HL-60/S4 treated with retinoic acid at 250 ng/mL for 4 days and 3 days (cell line): ENCODE data around the gene RASSF5.

Experiments
- in situ Hi-C: fragments of 300-500 bp; cut with MboI; formaldehyde crosslinking; loops from 2 replicates; pipeline ENCODE4 v1.7.0; 2022; ENCODE audit warnings: low sequenced_read_pairs

RASSF5 gene

GRCh38 chr1:206507284-206508129 lies at the start of gene RASSF5:
Gene RASSF5, plus strand, starts transcription at chr1:206507531. Its CDS starts 72 bp downstream, at chr1:206507603.
- in situ Hi-C loops = no loop called here

- in situ Hi-C loops = no loop called here
Measured at GRCh38 chr1:206459703-206460102, 47.6 kb upstream of the RASSF5 start.

- in situ Hi-C loops = no loop called here
Measured at GRCh38 chr1:206460836-206461426, 46.4 kb upstream of the RASSF5 start.

GRCh38 chr1:206461602-206462455 lies 45.5 kb upstream of the RASSF5 start:
- in situ Hi-C loops = no loop called here

GRCh38 chr1:206463137-206463536 lies 44.2 kb upstream of the RASSF5 start:
- in situ Hi-C loops = no loop called here

- in situ Hi-C loops = no loop called here
Measured at GRCh38 chr1:206463911-206464310, 43.4 kb upstream of the RASSF5 start.

- in situ Hi-C loops = no loop called here
Measured at GRCh38 chr1:206464456-206464964, 42.8 kb upstream of the RASSF5 start.

GRCh38 chr1:206465951-206466350 lies 41.4 kb upstream of the RASSF5 start:
- in situ Hi-C loops = no loop called here

GRCh38 chr1:206466840-206467649 lies 40.3 kb upstream of the RASSF5 start:
- in situ Hi-C loops = no loop called here

GRCh38 chr1:206467915-206468314 lies 39.4 kb upstream of the RASSF5 start:
- in situ Hi-C loops = no loop called here

- in situ Hi-C loops = no loop called here
Measured at GRCh38 chr1:206468571-206468970, 38.8 kb upstream of the RASSF5 start.

GRCh38 chr1:206469411-206469932 lies 37.9 kb upstream of the RASSF5 start:
- in situ Hi-C loops = no loop called here

- in situ Hi-C loops = no loop called here
Measured at GRCh38 chr1:206469933-206470691, 37.2 kb upstream of the RASSF5 start, which contains the start of gene IKBKE. Gene IKBKE, plus strand, starts transcription at chr1:206470476. Its CDS starts 2,752 bp downstream, at chr1:206473228.

- in situ Hi-C loops = no loop called here
Measured at GRCh38 chr1:206470692-206471414, 36.5 kb upstream of the RASSF5 start.

- in situ Hi-C loops = no loop called here
Measured at GRCh38 chr1:206471415-206471801, 35.9 kb upstream of the RASSF5 start.

- in situ Hi-C loops = no loop called here
Measured at GRCh38 chr1:206472024-206472423, 35.3 kb upstream of the RASSF5 start.

- in situ Hi-C loops = no loop called here
Measured at GRCh38 chr1:206472454-206472853, 34.9 kb upstream of the RASSF5 start.

GRCh38 chr1:206472886-206473285 lies 34.4 kb upstream of the RASSF5 start:
- in situ Hi-C loops = no loop called here

GRCh38 chr1:206476058-206476457 lies 31.3 kb upstream of the RASSF5 start:
- in situ Hi-C loops = no loop called here
